Limb (tissue), 2 donors: ENCODE measurements around the gene SEMA5B.

Source experiments
- DNase-seq, 2 donors: peaks; one replicate each; pipeline ENCODE4 v3.0.0-alpha.2; 2016; ENCODE audit errors: extremely low spot score in 2 of 2

SEMA5B gene

DNA sequence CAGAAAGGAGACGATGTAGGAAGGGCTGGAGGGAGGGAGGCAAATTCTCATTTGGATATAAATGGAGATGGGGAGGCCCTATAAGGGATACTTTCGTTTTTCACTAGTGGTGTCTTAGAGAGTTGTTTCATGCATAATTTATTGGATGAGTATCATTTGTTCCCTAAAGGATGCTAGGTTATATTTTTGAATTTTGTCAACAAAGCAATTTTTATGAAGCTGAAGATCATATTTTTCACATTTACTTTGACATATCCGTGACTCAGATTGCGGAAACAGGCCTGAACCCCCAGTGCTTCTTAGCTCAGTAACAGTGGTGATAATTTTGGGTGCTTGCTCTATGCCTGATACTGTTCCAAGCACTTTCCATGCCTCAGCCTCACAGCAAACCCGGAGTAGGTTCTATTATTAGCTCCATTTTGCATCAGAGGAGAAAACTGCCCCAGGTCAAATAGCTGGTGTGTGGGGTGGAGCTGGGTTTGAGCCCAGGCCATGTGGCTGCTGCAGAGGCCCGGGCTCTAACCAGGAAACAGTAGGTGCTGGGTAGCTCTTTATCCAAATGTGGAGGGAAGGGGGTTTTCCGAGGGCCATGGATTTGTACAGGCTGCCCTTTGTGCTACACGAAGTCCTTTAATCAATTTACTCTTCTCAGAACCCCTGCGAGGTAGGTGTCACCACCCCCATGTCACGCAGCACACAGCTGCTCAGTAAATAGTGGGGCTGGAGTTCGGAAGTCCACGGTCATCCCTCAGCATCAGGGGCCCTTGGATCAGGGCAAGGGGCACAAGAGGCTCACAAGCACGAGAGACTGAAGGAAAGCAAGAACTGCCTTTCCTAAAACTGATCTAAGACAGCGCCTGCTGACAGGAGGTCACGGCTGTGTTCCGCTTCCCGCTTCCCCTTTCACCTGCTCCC, 133.6 kb downstream of the SEMA5B start:
- no peak for DNase-seq

DNA sequence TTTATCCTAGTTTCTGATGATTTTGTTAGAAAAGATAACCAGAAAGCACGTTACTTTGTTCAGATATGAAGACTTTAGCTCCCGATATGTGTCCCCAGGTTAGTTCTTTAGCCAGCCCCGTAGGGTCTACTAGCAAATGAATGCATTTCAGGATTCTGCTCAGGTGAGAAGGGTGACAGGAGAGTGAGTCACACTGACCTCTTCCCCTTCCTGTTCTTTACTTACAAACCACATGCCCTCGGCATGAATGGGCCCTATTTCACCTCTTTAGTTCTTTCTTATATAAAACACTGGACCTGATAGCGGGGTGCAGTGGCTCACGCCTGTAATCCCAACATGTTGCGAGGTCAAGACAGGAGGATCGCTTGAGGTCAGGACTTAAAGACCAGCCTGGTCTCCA, 134.3 kb downstream of the SEMA5B start:
- no peak for DNase-seq

DNA sequence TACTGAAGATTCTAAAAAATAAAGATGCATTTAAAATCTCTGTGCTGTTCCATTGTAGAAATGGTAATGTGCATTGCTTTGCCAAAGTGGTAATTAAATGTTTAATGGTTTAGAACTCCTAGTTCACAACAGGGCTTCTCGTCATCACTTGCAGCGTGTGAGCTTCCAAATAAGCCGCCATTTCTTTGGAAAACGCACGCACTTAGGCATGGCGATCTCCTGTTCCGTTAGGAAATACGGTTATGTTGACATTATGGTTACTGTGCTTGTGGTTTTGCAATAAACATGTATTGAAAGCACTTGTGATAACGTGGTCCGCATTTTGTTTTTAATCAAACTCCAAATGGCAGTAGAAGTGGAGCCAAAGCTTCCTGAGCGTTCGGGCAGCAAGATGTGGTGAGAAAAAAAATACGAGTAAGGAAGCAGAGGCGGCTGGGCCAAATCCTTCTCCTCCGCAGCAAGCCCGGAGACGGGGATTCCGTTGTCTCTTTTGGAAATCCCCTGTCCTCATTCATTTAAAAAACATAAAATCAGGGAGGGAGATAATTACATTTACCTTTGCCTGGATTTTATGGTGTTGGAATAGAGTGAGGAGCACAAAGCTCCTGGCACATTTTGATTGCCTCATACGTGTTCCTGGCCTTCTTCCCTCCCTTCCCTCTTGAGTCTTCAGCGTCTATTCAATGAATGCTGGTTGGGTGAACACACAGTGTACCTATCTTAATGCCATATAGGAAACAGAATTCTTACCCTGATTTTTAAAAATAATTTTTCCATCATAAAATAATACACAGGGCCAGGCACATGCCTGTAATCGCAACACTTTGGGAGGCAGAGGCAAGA, 135.2 kb downstream of the SEMA5B start:
- no peak for DNase-seq

DNA sequence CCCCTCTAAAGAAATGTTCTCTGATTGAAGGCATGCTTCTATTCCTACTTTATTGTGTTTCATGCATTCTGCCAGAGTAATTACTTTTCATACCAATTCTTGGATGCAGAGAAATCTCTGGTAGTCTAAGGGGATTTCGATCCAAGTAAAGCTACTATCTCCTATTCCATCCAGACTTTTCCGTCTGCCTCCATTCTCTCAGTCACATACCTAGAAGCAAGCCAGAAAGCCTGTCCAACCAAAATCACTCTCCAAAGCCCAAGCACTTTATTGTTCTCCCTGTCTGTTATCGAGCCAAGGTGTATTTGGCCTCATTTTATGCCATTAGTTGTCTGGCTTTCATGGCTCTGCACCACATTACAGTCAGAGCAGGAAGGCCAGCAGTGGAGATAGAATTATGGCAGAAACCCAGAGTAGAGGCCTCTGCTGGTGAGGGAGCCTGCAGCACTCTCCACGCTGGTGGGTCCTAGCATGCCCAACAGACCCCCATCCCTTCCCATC, 136.8 kb downstream of the SEMA5B start:
- peak in 1 of 2 donors; percentile 21 for DNase-seq

DNA sequence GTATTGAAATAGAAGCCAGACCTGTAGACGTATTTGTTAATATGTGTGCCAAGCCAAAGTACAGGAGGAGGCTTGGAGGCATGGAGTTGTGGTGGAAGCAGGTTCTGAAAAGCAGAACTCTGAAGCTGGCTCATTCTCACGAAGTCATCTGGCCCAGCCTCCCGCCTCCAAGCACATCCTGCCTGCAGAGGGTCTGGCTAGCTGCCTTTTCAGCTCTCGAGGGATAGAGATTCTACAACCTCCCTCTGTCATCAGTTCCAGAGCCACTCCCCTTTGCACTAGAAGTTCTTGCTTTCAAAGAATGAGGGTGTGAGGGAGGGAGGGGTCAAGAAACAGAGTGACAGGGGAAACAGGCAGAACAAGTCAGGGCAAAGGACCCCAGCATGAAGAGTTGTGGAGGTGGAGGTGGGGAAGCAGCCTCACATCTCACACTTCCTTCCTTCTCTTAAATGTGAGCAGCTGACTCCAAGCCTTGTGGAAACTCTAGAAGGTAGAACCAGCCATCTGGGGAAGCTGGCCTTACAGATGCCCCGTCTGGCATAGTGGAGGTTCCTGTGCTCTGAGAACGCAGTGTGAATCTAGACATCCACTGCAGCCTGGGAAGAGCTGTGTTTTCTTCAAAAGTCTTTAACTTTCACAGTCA, 137.4 kb downstream of the SEMA5B start:
- DNase-seq: peak; percentile 61 to 85

DNA sequence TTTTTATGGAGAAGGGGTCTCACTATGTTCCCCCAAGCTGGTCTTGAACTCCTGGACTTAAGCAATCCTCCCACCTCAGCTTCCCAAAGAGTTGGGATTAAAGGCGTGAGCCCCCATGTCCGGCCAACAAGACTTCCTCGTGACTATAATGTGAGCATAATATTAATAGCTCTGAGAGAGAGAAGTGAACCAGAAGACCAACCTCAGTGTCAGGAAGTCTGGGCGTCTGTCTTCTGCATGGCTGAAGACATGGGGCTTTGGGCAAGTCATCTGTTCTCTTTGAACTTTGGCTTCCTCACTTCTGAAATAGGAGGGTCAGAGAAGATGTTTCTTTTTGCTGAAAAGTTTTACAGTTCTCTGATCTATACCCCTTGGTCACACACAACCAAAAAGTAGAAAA, 140.6 kb downstream of the SEMA5B start:
- no peak for DNase-seq

DNA sequence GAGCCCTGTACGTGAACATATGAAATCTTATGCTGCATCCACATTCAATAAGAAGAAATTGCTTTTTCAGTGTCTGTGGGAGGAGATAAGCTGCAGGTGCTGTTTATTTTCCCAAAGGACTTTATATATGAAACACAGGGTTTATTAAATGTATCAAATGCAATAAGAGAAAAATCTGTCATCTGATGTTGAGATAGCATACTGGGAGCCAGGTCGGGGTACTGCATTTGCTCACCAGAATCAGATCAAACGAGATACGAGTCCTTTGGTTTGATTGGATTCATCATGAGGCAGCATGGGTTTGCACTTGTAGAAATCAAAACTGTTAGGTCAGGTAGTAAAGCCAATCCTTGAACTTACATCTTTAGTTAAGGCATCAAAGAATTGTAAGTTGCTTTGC, 141.3 kb downstream of the SEMA5B start:
- DNase-seq: no peak

DNA sequence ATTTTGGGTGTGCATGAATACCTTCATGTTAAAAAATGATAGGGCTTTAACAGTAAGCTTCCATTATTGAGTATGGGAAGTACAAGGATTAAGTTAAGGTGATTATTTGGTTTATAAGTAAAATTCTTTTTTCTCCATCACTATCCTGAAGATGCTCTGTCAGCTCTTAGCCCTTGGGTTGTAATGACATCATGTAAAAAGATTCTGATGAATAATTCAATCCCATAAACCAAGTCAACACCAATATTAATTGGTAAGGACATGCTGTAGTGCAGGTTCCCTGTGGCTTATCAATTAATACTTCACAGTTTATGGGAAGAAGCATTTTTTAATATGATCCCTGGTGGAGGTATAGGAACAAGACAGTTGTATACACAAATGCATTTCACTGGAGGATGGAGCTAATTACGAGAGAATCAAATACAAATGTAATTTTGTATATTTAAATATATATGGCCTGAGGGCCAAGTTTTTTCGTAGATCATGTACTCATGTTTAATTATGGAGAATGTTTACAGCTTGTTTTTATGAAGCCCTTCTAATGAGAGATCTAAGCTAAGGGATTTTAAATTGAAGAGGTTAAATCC, 145.1 kb downstream of the SEMA5B start:
- DNase-seq: no peak

DNA sequence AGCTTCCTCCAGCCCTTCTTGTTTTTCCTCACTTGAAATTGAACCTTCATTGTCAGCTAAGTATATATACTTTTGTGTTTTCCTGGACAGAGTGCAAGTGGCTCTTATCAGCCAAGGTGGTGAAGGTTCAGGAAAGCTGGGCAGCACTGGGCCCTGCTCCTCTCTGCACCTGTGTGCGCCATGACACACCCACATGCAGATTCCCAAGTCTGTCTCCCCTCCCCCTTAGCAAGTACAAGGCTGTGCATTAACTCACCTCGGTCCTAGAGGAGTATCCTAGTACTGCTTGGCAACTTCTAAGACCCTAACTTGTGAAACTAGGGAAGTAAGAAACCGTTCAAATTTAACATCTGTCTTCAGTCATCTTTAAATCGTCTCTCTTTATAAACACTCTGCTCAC, 146.9 kb downstream of the SEMA5B start:
- DNase-seq: no peak

DNA sequence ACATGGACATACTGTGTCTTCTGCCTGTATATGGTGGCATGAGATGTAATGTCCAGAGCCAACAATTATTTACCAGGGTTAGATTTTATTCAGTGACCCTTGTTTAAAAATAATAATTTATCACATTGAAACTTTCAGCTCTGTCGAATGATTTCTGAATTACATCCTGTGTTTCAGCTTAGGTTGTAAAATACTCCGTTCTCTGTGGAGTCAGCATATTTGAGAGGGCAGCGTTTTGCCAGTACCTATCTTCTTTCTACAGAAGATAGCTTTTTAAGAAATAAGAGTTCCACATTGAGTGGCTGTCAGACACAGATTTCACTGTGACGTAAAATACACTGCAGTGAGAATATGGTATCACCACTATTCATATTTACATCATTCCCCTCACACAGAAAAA, 147.4 kb downstream of the SEMA5B start:
- no peak for DNase-seq

DNA sequence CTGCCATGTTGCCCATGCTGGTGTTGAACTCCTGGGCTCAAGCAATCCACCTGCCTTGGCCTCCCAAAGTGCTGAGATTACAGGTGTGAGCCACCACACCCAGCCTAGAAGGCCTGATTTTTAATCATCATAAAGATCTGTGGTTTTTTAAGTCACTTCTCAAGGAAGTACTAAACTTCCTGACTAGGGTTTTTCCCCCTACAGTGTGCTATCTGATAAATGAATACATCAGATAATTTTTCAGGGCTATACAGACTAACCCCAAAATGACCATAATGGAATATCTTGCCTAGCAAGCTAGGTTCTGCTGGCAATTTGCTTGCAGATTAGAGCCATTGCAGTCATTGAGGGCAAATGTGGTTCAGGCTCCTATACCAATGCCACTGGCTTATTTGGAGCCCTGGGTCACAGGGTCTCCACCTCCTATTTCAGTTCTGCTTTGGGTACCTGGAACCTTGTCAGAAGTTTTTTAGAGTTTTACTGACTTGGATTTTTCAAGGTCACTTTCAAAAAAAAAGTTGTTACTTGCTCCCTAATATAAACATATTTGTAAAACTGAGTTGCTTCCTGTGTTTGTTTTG, 151.9 kb downstream of the SEMA5B start:
- DNase-seq: no peak

DNA sequence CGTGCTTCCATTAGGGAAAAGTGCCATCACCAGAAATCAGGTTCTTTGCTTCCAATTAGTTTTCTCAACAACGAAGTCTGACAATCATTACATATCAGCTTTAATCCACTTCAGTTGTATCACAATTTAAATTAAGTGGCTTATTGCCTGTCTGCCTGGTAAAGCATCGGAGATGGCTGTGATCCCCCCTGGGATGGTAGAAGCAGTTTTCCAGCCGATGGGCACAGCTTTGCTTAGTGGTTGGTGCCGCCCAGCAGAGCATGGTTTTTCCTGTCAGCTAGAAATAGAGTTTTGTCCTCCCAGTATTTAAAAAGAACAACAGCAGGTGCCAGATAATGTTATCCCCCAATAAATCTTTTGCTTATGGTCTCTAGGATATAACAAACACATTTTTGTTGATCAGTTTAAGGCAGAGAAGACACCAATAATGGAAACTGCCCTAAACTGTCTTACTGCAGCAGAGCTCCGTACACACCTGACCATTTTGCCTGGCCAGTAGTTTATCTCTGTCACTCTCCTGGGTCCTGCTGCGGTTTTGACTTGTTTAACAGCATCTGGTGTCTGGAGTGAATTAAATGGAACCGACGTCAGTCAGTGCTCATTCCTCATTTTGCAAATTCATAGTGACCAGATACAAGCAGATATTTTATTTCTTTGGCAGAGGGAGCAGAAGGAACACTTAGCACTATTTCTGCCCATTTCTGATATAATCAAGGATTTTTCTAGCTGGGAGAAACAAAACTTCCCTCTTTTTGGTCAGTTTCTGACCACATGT, 153.6 kb downstream of the SEMA5B start:
- no peak for DNase-seq

DNA sequence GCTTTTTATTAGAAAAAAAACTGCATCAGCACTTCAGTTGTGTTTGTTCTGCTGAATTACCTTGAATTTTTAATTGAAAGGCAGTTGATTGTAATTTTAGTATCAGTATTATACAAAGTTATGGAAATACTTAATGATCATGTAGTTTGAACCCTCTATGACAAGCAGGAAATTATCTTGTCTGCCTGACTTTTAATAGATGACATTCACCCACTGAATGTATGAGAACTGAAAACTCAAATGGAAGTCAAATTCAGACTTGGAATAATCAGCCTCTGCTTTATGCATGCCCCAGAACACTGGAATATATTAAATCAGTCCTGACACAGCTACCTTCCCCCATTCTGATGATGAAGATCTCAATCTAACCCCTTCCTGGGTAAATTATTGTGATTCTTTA, 159.2 kb downstream of the SEMA5B start:
- DNase-seq: no peak

DNA sequence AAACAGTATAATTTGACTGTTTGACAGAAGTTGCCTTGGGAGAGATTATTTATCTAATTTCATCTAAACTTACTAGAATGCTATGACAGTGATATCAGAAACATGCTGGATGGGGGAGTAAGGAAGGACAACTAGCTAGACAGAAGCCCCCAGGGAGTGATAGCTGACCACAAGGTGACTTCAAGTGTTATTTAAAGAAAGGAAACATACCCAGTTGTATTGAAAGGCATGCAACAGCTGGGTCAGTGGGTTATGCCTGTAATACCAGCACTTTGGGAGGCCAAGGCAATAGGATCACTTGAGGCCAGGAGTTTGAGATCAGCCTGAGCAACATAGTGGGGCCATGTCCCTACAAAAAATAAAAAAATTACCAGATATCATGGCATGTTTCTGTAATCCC, 163.1 kb downstream of the SEMA5B start:
- DNase-seq: no peak

DNA sequence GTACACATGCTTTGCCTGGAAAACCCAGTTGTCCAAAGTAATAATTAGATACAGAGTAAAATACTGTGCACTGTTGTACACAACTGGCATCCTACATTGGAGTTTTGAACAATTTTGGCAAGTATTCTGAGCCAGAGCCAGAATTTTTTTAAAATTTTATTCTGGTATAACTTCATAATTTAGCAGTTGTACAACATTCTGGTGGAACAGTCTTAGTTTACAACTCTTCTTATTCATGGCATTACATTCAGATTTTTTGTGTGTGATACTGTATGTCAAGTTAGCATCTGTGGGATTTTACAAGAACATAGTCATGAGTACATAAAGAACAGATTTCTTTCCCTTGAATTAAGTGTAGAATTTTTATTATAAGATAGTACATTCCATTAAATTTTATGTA, 165.2 kb downstream of the SEMA5B start:
- DNase-seq: no peak
